HT1080 (cell line): Measurements from ENCODE around the gene DNM1. TPM values are rescaled to one million over a fixed set of nuclear protein-coding genes. Genes with fewer than 3 reads are reported as not detected.

Source experiments
- DNase-seq: peaks from one replicate; pipeline ENCODE4 v3.0.0-alpha.2; 2015; ENCODE audit warnings: low read depth
- total RNA-seq: library from RNA; depleted of rRNA; stranded (reverse); fragments of >200 nt; shearing (Covaris generic); gene quantifications from 2 replicates; pipeline ENCODE4 v1.2.3, GENCODE V29; 2014

DNM1 gene
- total RNA-seq, 1 experiment from 2014 or later: 18.9 TPM

DNA sequence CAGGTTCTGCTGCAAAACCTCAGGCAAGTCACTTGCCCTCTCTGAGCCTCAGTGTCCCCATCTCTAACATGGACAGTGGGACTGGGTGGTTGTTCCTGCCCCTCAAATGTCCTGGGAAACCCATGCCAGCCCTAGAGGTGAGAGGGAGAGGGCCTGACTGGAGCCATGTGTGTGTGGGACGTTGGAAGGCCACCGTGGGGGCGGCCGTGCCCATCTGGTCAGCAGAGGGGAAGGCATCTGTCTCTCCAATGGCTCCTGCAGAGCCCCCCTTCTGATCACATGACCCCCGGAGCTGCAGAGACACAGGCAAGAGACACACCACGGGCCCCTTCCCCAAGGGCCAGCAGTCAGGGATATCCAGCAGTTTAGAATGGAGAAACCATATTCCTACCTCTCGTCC is 1.7 kb downstream of the DNM1 start:
- no peak for DNase-seq

- DNase-seq: no peak
Measured at GRCh38 chr9:128205296-128205944, 2.2 kb downstream of the DNM1 start.

- DNase-seq: no peak
Measured at GRCh38 chr9:128206484-128206883, 3.3 kb downstream of the DNM1 start.

DNA sequence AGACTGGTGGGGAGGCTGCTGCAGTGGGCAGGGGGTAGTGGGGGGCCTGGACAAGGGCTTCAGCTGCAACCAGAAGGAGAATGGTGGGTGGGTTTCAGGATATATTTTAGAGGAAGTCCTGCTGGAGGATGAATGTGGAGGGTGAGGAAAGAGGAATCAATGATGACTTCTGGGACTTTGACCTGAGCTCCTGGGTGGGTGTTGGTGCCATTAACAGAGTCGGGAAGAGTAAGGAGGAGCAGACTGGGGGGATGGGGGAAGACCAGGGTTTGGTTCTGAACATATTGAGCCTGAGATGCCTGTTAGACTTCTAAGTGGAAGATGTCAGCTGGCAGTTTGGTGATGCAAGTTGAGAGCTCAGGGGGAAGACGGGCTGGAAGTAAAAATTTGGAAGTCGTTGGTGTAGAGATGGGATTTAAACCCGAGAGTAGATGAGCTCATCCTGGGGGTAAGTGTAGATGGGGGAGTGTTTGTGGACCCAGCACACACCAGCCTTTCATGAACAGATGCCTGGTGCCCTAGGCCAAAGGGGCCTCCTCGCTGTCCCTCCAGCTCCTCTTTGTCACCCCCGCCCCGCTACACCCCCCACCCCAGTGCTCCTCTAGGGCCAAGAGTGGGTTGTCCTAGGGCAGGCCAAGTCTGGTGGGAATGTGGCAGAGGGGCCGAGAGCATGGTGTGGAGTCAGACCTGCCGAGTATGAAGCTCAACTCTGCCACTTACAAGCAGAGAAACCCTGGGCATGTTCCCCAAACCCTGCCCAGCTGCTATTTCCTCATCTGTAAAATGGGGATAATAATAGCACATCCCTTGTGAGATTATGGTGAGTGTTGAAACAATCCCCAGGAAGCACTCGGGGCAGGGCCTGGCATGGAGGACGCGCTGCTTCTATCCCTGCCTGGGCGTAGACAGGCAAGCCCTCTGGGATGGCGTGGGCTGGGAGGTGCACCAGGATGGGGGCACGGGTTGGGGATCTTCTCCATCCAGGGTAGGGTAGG is 4.0 kb downstream of the DNM1 start:
- no peak for DNase-seq

GRCh38 chr9:128208386-128208785 is 5.2 kb downstream of the DNM1 start:
- DNase-seq: no peak

GRCh38 chr9:128208946-128209669 is 5.9 kb downstream of the DNM1 start:
- DNase-seq: no peak

DNA sequence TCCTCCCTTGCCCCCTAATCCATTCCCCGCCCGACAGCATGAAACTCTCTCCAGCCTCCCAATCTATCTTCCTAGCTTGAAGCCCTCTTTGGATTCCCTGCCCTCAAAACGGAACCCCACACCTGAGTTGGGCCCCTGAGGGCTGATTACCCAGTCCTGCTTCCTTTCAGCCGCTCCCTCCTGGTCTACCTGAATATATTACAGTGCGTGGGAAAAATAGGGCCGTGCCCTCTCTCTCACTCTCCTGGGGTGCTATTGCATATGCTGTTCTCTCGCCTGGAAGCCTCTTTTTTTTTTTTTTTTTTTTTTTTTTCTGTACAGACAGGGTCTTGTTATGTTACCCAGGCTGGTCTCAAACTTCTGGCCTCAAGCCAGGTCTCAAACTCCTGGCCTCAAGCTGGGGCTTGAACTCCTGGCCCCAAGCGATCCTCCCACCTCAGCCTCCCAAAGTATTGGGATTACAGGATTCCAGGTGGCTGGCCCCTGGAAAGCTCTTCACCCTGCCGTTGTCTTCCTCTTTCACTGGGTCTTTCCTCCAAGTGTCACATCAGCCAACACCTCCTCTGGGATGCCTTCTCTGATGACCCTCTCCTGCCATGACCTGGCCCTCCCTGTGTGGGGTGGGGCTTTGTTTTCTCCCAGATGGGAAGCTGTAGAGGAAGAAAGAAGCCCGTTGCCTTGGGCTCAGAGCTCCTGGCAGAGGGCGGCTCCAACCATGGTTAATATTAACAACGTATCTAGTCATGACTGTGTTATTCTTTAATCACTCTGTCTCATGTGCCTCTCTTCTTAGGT is 8.2 kb downstream of the DNM1 start:
- DNase-seq: no peak

DNA sequence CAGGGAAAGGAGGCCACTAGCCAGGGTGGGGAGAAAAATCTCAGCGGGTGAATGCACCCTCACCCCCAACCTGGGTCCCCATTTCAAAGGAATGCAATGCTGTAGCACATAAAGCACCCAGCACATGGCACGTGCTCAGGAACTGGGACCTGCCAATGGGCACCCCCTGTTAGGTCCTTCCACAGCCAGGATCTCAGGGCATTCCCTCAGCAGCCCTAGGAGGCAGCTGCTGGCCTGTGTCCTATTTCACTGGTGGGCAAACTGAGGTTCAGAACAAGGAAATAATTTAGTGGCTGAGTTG is 8.8 kb downstream of the DNM1 start:
- DNase-seq: no peak

GRCh38 chr9:128213746-128214497 is 10.7 kb downstream of the DNM1 start:
- no peak for DNase-seq

- DNase-seq: peak; percentile 36
Measured at GRCh38 chr9:128214571-128215490, 11.7 kb downstream of the DNM1 start.

DNA sequence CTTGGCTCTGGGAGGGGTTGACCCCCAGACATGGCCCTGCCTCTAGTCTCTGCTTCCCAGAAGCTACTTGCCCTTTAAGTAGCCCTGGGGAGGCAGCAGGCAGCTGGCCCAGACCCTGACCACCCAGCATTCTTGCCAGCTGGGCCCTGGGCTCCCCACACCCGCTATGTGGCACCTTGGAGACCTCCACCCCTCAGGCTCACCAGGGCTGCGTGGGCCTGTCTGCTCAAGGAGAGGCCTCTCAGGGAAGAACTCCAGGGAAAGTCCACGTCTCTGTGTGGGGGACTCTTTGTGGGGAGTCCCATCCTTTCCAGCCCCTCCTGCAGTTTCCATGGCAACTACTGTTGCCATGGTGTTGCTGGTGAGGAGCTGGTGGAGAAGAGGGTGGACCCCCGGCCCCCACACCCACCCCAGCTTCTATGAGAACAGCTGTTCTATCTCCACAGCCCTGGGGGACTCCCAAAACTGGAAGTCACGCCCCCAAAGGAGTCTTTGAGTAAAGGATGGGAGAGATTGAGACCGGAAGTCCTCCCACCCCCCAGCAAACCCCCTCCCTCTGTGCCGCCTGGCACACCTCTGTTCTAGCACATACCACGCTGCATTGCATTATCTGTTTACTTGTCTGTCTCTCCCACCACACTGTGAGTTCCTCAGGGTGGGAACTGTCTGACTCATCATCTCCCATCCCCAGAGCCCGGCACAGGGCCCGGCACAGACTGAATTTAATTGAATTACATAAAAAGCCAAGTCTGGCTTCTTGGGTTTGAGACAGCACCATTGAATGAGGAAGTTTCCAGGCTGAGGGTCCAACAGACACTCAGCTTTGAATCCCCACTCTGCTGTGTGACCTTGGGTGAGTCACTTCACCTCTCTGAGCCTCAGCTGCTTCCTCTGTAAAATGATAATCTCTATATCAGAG is 12.6 kb downstream of the DNM1 start:
- peak; percentile 80 for DNase-seq

GRCh38 chr9:128216781-128217553 is 13.8 kb downstream of the DNM1 start:
- DNase-seq: no peak

- DNase-seq: no peak
Measured at GRCh38 chr9:128218172-128218517, 15.0 kb downstream of the DNM1 start.

DNA sequence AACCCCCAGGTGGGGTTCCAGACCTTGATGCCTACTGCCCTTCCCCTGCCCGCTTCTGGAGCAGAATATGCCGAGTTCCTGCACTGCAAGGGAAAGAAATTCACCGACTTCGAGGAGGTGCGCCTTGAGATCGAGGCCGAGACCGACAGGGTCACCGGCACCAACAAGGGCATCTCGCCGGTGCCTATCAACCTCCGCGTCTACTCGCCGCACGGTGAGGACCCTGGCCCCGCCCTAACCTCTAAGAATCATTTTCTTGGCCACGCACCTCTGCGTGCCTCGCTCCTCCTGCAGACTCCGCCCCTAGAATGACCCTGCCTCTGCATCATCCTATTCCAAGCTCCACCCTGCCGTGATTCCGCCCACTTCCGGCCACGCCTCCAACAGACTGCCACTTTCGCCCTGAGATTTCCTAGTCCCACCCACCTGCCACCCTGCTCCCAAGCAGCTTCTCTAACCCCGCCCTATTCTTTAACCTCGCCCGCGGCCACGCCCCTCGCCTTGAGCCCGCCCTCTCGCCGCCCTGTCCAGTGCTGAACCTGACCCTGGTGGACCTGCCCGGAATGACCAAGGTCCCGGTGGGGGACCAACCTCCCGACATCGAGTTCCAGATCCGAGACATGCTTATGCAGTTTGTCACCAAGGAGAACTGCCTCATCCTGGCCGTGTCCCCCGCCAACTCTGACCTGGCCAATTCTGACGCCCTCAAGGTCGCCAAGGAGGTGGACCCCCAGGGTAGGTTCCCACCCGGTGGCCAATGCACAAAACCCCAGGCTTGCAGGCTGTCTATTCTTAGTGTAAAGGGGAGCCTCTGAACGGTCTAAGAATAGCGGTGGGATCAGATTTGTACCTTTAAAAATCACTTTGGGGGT is 15.6 kb downstream of the DNM1 start:
- peak; percentile 49 for DNase-seq

GRCh38 chr9:128219831-128220230 is 16.7 kb downstream of the DNM1 start:
- DNase-seq: no peak

DNA sequence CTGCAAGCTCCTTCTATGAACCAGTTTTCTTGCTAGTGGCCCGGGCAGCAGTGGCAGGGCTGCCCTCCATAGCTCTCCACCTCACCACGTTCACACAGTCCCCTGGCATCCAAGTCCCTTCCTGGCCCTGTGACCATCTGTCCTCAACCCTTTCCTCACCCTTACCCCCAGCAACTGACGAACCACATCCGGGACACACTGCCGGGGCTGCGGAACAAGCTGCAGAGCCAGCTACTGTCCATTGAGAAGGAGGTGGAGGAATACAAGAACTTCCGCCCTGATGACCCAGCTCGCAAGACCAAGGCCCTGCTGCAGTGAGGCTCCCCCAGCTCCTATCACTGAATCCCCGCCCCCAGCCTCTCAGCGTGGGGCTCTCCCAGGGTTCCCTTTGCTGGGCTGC is 18.8 kb downstream of the DNM1 start:
- DNase-seq: no peak
